Measurements from ENCODE around the gene REXO2. TPM values are rescaled to one million over a fixed set of nuclear protein-coding genes. Genes with fewer than 3 reads are reported as not detected.

REXO2 gene
- total and polyA plus RNA-seq, 2 of the 13 experiments (the other 11 are each of a cell fraction or from before 2014, with no cell fraction given) = 95.6 to 104 TPM

GRCh38 chr11:114439229-114440120 lies at the start of gene REXO2 (continued):
- TF ChIP-seq RXRA (CRISPR knock-in tag; IDR thresholded peaks at IDR 0.05) (peak; percentile 64), SRSF4 (IDR thresholded peaks at IDR 0.05; ENCODE audit: low read depth, low read length, poor library complexity, severe bottlenecking) (no peak), RXRB (CRISPR knock-in tag; IDR thresholded peaks at IDR 0.05; ENCODE audit: borderline replicate concordance) (peak; percentile 36), ZNF281 (CRISPR knock-in tag; IDR thresholded peaks at IDR 0.05; ENCODE audit: borderline replicate concordance) (no peak; the same call in 1 of the 2 replicates), ZSCAN30 (CRISPR knock-in tag; IDR thresholded peaks at IDR 0.05) (no peak), GTF2F1 (IDR thresholded peaks at IDR 0.05; ENCODE audit: low read length) (no peak), MTA1 (CRISPR knock-in tag; IDR thresholded peaks at IDR 0.05; ENCODE audit: borderline replicate concordance) (peak; percentile 86; the same call in 1 of the 2 replicates), ZNF143 (CRISPR knock-in tag; IDR thresholded peaks at IDR 0.05) (peak; percentile 99), TAF1 (CRISPR knock-in tag; IDR thresholded peaks at IDR 0.05) (peak; percentile 72), YEATS4 (CRISPR knock-in tag; IDR thresholded peaks at IDR 0.05; ENCODE audit: borderline replicate concordance) (no peak; the same call in 1 of the 2 replicates), ZNF235 (CRISPR knock-in tag; IDR thresholded peaks at IDR 0.05; ENCODE audit: borderline replicate concordance) (no peak), GMEB1 (CRISPR knock-in tag; IDR thresholded peaks at IDR 0.05; ENCODE audit: borderline replicate concordance) (peak; percentile 85), IRF2 (CRISPR knock-in tag; IDR thresholded peaks at IDR 0.05) (peak; percentile 78), KLF6 (CRISPR knock-in tag; IDR thresholded peaks at IDR 0.05) (no peak), REST (IDR thresholded peaks at IDR 0.05; ENCODE audit: borderline replicate concordance in 1 of 2, low read depth in 1 of 2, low read length in 2 of 2) (no peak), MYNN (CRISPR knock-in tag; IDR thresholded peaks at IDR 0.05; ENCODE audit: low read depth) (no peak), ELF1 (CRISPR knock-in tag; IDR thresholded peaks at IDR 0.05) (no peak; the same call in none of the 2 replicates), NFIC (IDR thresholded peaks at IDR 0.05; ENCODE audit: low read length) (no peak), CCDC6 (CRISPR knock-in tag; IDR thresholded peaks at IDR 0.05) (no peak), IKZF4 (CRISPR knock-in tag; IDR thresholded peaks at IDR 0.05; ENCODE audit: borderline replicate concordance, low read depth, not compliant biosample characterization) (peak; percentile 32)

Measured in HepG2 (cell line).